Left hindlimb (tissue), 1 donor: ENCODE data around the gene KRT1.

Experiments
- DNase-seq: peaks from one replicate; pipeline ENCODE4 v3.0.0-alpha.2; 2018

The KRT1 gene

DNA sequence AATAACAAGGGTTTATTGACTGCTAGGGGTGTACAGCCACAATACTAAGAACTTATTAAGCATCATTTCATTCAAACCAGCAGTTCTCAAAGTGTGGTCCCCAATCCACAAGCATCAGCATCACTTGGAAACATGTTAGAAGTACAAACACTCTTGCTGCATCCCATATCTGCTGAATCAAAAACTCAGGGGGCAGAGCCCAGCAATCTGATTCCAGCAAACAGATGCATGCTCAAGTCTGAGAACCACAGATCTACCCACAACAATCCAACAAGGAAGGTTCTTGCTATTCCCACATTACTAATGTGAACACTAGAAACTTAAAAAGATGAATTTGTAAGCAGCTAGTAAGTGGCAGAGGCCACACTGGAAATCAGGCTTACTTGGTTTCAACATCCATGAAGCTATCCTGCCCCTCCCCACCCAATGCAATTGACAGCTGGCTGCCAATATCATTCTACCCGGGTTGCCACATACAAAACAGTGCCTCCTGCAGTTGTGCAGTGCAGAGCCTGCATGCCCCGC lies 16.9 kb upstream of the KRT1 start:
- no peak for DNase-seq

DNA sequence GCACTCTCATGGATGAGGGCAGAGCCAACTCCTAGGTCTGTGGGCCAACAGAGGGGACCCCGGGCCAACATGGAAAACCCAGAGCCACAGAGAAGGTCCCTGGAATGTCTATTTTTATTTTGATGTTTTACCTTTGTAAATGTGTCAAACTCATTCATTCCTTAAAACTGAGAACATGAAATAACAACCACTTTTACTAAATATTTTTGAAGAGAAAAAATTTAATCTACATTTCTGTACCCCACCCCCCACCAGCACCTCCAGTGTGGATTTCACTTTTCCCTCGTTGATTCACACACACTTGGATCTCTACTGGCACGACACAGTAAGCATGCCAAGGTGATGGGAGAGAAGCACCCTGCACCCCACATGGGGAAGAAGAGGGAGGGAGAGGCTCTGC lies 16.4 kb upstream of the KRT1 start:
- DNase-seq = no peak

DNA sequence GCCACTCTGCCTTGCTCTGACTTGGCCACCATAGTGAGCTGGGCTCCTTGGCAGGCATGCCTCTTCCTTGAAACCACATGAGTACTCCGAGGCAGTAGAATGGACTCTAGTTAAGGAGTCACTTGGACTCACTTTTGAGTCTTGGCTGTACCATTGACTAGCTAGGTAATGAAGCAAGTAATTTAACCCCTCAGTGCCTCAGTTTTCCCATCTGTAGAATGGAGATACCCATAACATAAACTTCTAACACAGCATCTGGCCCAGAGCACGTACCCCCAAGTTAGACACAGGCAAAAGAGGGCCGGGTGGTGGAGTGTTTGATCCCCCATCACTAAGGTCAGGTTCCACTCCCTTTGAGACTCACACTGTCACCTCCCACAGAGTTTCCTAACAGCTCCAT lies 14.8 kb upstream of the KRT1 start:
- DNase-seq = no peak

DNA sequence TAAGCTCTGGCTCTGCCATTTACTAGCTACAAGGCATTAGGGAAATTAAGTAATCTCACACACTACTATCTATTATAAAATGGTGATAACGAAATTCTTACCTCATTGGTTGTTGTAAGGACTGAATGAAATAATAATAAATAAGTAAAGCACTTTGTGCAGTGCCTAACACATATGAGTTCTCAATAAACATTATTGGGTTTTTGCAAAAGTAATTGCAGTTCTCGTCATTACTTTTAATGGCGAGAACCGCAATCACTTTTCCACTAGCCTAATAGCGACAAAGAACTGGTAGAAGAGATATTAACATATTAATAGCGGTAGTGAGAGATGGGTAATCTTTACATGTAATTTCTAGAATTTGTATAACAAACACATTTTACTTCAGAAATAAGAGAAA lies 13.9 kb upstream of the KRT1 start:
- DNase-seq = no peak

DNA sequence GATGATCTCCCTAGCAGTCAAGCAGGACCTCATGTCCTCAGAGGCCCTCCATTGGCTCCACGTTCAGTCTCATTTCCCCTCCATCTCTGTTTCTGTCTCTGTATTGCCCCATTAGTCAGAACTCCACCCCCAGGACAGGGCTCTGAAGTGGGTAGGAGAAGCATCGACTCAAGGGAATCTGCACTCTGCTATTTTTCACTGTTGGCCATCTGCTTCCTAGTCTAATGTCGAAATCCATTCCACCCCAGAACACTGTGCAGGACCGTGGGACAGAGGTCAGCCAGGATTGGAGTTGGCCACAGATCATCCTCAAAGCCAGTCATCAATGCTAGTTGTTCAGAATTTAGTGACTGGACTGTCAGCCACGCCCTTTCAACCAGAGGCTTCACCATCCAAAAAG lies 13.1 kb upstream of the KRT1 start:
- no peak for DNase-seq

DNA sequence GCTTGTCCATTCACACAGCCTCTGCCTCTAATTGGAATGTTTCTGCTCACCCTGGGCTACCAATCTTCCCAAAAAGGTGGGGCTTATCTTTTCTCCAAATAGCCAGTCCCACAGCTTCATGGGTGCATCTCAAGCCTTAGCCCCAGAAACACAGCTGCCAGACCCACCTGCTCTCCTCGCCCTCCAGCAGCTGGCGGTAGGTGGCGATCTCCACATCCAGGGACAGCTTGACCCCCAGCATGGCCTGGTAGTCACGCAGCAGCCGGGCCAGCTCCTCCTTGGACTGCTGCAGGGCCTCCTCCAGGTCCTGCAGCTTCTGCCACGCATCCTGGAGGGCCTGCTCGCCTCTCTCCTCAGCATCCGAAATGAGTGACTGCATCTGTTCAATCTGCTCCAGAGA lies 12.0 kb upstream of the KRT1 start:
- DNase-seq = no peak

DNA sequence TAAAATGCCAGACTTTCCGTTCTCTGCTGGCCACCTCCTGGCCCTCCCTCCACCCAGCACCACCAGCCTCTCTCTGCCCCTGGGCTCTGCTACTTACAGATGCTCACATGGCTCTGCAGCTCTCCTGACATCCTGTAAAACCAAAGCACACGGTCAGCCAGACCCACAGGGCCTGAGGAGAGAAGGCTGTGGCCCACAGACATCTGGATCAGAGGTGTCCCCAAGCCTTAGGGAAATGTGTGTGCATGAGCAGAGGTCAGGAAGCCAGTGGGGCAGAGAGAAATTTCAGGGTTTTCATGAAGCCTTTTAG lies 11.6 kb upstream of the KRT1 start:
- no peak for DNase-seq

DNA sequence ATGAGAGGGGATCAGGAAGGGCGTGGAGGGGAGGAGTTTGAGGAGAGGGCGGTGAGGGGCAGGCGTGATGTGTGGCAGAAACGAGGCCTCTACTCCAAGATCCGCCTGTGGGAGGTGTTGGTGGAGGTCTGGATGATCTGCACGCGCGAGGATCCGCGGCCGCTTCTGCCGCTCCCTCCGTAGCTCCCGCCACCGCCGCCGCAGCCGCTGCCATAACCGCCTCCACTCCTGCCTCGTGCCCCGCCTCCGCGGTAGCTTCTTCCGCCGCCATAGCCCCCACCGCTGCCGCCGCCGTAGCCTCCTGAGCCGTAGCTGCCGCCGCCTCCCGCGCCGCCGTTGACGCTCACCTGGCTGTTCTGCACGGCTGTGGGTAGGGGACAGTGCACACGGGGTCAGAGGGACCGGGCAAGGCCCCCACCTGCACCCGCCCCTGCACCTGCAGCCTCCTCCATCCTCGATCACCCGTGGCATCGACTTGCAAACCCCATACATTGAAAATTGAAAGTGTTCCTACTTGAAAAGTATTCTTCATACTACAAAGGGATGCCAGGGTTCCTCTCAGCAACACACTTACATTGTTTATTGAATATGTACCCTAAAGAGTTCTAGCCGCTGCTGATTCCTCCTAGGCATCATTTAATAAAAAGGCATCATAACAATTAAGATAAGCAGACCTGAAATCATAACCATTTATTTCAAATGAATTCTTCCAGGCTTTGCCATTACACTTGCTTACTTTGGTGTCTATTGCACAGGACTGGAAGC lies 11.1 kb upstream of the KRT1 start:
- no peak for DNase-seq

DNA sequence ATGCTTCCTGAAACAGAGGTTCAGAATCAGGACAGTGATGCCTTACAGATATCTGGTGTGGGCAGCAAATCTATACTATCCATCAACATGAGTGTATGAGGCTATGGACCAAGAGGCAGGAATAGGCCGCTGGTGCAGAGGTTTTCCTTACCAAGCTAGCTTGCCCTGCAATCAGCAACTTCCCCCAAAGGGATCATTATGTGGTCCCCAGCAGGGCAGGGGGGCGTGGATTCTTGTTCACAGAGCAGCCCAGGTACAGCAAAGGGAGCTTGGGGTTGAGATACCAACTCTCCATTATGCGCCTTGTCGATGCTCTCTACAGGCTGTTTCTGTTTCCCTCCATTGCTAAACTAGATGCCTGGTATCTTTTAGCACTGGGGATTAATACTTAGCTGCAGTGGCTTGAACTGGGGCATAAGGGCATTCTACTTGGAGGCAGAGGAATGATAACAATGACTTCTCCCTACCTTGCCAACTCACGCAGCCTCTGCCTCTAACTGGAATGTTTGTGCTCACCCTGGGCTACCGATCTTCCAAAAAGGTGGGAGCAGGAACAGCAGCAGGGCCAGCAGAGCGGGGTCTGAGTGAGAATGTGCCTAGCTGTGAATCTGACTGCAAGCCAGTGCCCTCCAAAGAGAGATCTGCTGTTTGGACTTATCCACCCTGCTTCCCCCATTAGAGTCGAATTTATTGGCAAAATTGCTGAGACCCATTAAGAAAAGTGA lies 10.3 kb upstream of the KRT1 start:
- no peak for DNase-seq

DNA sequence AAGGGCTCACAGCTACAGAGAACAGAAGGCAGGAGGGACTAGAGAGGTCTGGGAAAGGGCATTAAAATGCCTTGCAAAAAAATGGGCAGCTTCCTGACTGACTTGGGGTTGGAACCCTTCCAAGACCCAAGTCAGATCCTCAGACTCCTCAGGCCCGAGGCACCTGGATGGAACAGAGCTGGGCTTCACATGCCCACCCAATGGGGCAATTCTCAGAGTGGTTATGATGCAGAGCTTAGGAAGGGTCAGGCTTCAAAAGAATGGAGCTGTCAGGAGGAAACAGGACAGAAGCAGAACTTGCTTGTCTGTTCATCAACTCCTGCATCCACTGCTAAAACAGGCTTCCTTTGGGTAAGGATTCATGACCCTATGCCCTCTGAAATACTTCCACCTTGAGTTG lies 9.7 kb upstream of the KRT1 start:
- no peak for DNase-seq

DNA sequence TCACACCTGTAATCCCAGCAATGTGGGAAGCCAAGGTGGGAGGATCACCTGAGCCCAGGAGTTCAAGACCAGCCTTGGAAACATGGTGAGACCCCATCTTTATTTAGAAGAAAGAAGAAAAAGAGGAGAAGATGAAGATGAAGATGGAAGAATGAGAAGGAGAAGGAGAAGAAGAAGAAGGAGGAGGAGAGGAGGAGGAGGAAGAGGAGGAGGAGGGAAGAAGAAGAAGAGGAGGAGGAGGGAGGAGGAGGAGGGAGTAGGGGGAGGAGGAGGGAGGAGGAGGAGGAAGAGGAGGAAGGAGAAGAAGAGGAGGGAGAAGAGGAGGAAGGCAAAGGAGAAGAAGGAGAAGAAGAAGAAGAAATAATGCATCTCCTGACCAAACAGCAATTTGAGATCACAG lies 9.0 kb upstream of the KRT1 start:
- DNase-seq = no peak

DNA sequence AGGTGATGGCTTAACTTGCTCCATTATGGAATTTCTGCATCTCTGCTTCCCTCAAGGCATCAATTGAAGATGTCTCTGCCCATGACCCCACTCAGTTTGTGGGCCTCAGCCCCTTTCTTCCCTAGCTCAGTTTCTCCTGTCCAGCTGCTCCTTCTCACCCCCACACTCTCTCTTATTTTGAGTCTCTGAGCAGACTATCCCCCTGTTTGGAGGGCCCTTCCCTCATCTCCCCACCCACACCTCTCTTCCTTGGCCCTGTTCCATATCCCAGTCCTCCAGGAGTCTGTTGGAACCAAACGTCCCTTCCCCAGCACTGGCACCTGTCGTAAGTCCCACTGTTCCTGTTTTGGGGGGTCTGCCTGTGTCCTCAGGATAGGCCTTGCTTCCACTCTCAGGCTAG lies 8.3 kb upstream of the KRT1 start:
- no peak for DNase-seq

DNA sequence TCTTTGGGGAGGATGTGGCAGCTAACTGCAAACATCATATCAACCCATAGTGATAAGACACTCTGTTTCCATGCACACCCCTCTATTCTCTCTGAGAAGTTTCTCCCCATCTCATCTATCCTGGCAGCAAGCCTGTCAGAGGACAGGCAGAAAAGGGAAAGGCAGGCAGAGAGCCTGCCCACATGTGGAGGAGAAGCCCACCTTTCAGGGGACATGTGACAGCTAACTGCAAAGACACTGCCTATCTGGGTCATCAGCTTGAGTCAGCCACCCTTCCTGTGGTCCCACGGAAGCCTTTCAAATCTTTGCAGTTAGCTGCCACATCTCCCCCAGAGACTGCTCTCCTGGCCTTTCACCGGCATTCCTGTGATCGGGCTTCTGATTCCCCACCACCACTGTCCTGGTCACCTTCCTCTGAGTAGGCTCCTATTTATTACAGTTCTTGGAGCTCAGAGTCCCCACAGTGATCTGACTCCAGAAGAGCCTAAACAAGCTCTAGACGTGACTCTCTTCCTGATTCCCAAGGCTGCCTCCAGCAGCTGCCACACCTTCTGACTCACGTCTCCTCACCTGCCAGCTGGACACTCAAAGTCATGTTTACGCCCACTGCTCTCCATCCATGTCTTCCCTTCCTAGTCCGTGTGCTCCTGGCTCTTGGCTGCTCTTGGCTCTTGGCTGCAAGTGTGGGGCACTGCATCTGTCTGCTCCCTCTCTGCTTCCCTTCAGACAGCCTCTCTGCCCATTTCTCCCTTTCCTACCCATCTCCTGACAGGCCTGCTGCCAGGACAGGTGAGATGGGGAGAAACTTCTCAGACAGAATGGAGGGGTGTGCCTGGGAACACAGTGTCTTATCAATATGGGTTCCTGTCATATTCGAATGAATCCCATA lies 7.5 kb upstream of the KRT1 start:
- DNase-seq = no peak

DNA sequence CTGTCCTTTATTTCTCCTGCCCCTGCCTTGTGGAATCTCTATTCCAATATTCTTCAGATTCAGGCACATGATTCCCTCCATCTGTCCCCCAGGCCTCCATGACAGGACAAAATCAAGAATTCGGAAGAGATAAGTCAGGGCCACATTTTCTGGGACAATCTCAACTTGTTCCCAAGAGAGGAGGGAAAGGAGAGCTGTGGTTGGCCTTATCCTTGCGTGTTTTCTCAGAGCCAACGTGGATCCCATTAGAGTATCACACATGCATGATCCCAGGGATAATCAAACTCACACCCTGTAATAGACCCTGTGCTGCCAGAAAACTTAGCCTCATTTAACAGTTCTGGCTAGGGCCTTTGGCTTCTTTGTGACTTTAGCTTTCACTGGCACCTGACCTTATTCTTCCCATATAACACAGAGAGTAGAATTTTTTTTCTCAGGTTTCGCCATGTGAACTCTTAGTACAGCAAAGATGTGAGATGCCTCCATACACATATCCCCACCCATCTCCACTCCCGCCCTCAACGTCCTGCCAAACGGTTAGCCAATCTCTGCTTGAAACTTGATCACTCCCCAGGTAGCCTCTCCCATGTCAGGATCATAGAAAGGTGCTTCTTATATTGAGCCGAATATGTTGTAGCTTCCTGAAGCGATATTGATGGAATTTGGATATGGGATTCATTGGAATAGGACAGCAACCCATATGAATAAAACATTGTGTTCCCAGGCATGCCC lies 6.7 kb upstream of the KRT1 start:
- DNase-seq = no peak

DNA sequence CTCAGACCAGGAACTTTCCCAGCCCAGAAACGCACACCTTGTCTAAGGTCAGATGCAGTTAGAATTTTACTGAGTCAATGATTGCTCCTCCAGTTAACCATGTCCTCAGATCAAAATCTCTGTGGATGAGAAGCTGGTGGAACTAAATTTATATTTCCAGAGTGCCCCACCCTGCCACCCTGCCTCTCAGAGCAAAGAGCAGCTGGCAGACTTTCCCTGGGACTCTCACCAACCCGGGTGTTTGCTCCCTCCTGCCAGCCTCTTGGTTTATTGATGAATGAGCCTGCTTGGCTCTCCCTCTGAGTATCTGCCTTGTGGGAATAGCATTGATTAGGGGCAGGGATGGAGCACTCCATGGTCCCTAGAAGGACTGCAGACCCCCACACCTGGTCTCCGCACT lies 5.9 kb upstream of the KRT1 start:
- no peak for DNase-seq

DNA sequence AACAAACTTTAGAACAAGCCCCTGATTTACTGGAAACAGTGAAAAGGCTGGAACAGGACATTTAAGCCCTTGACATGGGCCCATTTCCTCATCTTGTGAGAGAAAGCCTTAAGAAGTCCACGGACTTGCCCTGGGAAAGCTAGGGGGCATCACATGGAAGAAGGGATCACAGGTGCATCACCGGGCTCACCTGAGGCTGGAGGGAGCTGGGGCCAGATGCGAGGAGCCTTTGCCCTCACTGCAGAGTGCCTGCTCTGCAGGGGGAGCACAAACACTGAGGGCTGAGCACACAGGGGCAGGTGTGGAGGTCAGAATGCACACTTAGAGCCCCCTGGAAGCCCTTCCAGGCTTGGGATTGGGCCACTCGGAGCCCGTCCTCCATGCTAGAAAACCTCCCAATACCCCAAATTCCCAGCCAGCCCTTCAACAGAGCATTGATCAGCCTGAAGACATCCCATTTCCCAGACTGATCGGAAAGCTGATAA lies 5.2 kb upstream of the KRT1 start:
- DNase-seq = no peak

DNA sequence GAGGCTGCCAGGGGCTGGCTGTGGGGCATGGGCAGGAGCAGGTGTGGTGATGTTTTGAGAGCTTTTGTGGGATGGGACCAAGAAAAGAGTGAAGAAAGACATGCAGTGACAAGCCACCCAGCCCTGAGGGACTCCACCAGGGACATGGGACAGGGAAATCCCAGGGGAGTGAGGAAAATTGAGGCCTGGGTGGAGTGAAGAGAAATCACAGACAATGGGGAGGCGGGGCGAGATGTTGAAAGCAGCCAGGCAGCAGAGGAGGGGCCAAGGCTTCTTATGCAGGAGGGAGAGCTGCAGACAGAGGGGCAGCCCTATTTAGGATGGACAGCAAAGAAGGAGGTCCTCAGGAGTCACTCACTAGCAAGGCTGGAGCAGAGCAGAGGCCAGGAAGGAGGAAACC lies 4.2 kb upstream of the KRT1 start:
- DNase-seq = no peak

DNA sequence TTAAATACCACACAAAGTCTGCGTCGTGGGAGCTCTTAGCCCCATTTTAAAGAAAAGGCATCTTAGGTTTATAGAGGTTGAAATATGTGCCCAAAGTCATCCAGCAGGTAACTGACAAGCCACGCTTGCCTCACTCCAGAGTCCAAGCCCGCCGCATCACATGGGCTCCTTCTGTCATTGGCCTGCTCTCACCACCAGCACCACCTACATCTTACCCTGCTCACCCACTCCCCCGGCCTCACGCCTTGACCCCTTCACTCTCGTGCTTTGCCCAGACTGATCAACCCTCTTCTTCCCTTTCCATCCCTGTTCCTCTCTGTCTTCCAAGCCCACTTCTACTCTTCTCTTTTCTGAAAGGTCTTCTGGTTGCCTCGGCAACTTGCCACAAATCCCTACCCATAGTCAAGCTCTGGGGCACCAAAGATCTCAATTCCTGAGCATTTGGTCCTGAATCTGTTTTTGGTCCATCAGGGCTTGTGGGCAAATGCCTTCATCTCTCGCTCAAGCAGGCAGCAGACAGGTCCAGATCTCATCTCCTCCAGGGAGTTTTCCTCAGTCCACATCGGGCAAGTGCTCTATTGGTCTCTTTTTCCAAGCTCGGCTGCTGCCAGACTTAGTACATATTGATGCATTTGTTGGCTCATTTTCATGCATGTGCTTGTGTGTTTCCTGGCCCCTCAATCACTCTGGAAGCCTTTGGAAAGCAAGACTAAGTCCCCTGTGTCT lies 3.5 kb upstream of the KRT1 start:
- DNase-seq = no peak

DNA sequence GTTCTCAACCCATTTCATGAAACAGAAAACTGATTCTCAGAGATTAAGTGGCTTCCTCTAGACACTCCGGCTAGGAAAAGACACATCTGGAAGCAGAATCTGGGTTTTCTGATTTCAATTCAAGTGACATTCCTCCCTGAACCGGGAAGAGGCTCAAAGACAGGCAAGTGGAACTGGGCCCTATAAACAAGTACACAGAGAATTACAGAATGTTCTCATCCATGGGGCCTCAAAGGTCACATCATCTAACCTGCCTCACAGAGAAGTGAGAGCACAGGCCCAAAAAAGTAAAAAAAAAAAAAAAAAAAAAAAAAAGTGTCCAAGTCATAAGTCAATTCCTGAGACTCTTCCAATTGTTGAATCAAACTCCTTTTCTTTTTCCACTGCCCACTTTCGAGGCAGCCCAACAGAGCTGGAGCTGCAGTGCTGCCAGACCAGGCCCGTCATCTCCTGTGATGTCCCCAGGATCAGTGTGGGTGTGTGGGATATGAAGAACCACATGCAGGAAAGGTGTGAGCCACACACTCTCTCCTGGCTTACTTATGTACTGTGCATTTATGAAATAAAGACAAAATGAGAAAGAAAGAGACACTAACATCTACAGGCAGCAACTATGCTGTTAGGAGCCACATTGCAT lies 2.8 kb upstream of the KRT1 start:
- DNase-seq = no peak

DNA sequence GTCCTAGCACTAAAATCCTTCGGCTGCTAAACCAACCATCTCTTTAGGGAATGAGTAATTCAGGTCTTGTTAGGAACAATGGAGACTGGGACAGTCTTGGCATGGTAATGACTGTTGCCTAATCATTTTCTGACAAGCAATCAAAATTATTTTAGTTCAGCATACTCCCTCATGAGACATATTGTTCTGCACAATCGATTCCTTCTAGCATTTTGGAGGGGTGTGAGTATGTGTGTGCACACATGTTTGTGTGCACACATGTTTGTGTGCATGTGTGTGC lies 2.1 kb upstream of the KRT1 start:
- DNase-seq = no peak

DNA sequence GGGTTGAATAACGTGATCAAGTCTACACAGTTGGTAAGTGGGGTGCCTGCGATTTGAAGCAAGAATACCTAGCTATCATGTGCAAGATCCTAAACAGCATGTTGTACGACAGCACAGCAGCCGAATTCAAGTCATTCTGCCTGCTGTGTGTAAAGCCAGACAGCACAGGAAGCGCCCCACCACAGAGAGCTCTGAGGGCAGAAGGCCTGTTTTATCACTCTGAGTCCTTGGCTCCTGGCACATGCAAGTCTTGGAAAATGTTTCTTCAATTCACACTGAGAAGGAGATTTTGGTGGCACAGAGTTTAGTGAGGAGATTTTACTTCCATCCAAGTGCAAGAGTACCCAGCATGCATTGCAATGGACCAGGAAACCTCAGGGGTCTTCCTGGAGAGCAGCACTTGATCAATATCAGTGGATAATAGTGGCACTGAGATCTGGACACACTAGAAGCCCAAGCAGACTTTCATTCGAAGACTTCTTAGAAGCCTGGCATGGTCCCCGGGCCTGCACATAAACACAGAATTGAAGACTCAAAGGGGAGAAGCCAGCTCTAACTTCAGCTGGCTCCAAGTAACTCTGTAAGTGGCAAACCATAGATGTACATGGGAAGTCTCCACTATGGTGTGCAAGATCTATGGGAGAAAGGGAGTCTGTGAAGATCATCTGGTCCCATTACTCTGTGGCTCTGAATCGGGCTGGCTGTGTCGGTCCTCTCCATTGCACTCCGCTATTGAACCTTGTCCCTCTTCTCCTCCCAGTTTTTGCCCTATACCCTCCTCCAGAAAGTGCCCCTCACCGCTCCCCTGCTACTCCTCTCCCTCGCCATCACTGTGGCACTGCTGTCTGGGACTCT lies 1.5 kb upstream of the KRT1 start:
- DNase-seq = no peak
